ENCODE data around the gene DSCAML1.
A peak's percentile ranks its signal among the peaks of the same experiment; 100 is the strongest.

The DSCAML1 gene

DNA sequence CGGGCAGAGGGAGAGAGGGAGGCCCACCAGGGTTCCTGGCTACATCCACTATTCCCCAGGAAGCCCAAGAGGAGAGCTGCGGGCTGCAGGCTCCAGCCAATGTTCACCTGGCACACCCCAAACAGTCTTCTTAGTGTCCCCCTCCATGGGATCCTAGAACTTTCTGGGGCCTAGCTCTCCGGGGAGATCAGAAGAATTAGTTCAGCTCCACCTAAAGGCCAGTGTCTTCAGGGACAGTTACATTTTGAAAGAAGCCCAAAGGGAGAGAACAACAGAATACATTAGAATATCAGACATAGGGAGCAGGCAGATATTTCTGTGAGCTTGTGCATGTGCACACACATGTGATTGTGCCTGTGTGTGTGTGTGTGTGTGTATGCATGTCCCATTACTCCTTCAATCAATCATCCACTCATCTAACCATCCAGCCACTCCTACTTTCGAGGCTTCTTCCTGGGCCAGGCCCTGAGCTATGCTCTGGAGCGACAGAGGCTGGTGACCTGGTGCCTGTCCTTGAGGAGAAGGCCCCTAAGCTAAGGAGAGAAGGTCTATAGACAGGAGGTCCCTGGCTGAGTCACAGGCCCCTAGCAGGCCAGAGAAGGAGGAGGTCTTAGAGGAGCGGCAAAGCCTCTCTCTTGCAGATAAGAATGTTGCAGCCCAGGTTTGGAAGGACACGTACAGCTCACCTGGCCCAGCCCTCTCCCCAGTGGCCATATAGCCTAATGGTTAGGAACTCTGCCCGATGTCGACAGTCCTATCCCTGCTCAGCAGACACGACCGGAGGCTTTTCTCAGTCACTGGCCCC is 165.5 kb downstream of the DSCAML1 start:
- no peak for DNase-seq

DNA sequence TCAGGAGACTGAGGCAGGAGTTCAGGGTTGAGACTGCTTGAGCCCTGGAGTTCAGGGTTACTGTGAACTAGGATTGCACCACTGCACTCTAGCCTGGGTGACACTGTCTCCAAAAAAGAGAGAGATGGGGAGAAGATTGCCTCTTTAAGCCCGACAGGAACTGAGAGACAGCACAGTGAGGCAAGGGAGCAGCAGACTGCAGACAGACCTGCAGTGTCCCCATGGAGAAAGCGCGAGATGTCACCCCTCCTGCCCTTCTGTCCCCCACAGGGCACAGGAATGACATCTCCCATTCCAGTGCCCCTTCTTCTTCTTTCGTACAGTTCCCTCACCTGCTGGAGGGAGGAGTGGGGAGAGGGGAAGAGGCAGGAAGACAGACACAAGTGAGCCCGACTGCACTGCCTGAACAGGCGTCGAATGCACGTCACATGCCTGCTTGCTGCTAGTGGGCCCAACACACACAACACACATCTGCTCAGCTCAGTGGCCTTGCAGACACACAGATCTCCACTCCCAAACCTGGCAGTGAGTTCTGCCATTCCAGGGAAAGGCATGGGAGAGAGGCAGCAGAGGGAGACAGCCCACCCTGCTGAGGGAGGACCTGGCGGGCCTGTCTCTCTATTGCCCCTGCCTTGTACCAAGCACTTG is 167.0 kb downstream of the DSCAML1 start:
- DNase-seq: no peak

- no peak for DNase-seq
Measured at GRCh38 chr11:117629146-117629545, 167.9 kb downstream of the DSCAML1 start.

GRCh38 chr11:117627259-117627658 is 169.8 kb downstream of the DSCAML1 start:
- no peak for DNase-seq

GRCh38 chr11:117626576-117626975 is 170.4 kb downstream of the DSCAML1 start:
- DNase-seq: no peak

DNA sequence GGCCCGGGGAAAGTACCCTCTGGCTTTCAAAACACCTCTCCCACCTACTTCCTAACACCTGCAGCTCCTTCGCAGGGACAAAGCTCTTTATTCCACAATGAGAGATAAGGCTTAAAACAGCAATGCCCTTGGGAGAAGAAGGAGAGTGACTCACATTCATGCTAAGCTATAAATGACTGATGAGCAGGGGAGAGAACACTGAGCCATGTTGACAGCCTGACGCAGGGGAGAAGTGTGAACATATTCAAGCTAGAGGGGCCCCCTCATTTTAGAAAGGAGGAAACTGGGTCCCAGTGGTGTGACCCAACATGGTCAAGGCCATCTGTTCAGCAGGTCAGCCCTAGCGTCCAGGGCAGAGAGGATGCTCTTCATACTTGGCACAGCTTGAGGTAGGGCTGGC is 171.8 kb downstream of the DSCAML1 start:
- DNase-seq: no peak

- no peak for DNase-seq
Measured at GRCh38 chr11:117623831-117624271, 173.2 kb downstream of the DSCAML1 start.

GRCh38 chr11:117621226-117621625 is 175.8 kb downstream of the DSCAML1 start:
- DNase-seq: peak; percentile 2

DNA sequence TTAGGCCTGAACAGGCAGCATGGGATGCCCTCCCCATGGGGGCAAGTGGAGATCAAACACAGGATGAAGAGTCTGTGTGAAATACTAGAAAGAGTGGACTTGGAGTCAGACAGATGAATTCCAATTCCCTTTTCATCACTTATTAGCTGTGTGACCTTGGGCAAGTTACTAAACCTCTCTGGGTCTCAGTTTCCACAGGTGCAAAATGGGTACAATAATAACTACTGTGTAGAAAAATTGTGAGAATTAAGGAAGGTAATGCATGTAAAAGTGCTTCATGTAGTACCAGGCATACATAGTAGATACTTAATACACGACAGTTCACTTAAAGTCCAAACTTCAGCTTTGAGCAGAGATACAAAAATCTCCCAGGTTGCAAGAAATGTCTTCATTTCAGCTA is 176.4 kb downstream of the DSCAML1 start:
- DNase-seq: no peak

- DNase-seq: no peak
Measured at GRCh38 chr11:117620086-117620485, 176.9 kb downstream of the DSCAML1 start.

GRCh38 chr11:117619661-117620060 is 177.4 kb downstream of the DSCAML1 start:
- no peak for DNase-seq

GRCh38 chr11:117618982-117619355 is 178.0 kb downstream of the DSCAML1 start:
- DNase-seq: no peak

- DNase-seq: no peak
Measured at GRCh38 chr11:117618302-117618981, 178.6 kb downstream of the DSCAML1 start.

GRCh38 chr11:117616979-117617378 is 180.0 kb downstream of the DSCAML1 start:
- no peak for DNase-seq

- no peak for DNase-seq
Measured at GRCh38 chr11:117614728-117615127, 182.3 kb downstream of the DSCAML1 start.

DNA sequence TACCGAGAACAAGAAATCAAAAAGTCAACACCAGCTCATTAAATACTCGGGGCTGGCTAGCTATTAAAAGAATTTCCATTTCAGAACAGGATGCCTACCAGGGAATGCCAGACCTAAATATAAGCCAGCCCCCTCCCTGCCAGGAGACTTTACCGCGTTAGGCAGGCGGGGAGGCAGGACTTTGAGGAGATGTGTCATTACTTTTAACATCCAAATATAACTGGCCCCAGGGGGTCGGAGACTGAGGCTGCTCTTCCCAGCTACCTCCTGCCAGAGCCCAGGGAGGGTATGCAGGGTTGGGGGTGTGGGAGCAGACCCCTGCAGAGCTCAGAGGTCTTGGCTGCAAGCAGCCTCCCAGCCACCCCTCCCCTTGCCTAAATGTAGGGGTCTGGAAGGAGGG is 183.5 kb downstream of the DSCAML1 start:
- DNase-seq: no peak

- DNase-seq: no peak
Measured at GRCh38 chr11:117612177-117612576, 184.8 kb downstream of the DSCAML1 start.

DNA sequence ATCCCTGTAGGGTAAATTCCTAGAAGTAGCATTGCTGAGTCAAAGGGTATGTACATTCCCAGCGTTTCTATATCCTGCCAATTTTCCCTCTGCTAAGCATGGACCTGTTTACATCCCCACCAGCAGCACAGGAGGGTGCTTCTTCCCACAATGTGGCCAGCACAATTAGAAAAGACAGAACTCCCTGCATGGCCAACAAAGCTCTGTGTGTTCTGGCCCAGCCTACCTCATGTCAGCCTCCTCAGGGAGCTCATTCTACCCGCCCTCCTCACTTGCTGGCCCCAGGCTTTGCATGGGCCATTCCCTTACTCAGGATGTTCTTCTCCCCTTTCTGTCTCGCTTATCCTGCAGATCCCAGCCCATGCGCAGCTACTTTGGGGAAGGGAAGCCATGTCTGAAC is 186.1 kb downstream of the DSCAML1 start:
- no peak for DNase-seq

- no peak for DNase-seq
Measured at GRCh38 chr11:117610045-117610444, 187.0 kb downstream of the DSCAML1 start.

DNA sequence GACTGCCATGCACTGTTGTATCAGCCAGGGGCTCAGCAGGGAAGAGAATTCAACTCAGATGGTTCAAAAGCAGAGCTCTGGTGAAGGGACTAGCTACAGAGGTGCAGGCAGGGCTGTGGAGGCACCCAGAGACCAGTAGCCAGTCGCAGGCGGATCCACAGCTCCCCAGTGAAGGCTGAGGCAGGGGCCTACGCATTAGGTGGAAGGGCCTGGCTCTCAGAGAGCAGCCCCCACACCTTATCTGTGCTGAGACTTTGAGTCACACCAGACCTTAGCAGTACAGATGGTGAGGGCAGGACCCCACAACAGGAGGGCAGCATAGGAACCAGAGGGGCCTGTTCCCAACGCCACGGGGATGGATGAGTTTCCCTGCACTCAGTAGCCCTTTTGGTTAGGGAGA is 189.6 kb downstream of the DSCAML1 start:
- no peak for DNase-seq

DNA sequence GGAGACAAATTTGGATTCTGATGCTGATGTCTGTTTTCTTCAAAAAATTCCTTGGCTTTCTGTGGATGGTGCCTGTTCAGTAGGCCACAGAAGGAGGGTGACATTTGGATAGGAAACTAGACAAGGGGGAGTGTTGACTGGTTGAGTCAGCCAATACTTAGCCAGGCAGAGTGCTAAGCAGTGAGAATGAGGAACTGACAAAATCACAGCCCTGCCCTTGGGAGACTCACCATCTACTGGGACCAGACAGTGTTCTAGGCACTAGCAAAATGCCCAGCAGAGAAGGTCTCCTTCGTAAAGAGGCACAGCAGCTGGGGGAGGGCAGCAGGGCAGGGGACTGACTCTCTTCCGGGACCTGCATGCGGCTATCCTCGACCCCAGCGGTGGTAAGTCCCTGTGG is 190.2 kb downstream of the DSCAML1 start:
- DNase-seq: no peak

DNA sequence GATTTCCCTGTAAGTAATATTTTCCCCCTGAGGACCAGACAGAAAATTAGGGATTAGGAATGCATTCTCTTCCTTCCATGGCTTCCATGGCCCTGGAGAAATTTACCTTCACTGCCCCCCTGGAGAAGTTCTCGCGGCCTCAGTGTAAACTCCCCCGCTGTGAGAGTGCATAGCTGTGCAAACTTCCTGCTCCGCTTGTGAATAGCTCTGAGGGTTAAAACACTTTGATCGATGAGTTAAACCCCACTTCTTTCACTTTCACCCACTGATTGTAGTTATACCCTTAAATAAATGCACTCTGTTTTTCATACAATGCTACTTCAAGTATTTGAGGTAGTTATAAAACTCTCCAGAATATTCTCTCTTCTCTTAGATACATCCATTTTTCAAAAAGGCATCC is 190.8 kb downstream of the DSCAML1 start:
- no peak for DNase-seq

DNA sequence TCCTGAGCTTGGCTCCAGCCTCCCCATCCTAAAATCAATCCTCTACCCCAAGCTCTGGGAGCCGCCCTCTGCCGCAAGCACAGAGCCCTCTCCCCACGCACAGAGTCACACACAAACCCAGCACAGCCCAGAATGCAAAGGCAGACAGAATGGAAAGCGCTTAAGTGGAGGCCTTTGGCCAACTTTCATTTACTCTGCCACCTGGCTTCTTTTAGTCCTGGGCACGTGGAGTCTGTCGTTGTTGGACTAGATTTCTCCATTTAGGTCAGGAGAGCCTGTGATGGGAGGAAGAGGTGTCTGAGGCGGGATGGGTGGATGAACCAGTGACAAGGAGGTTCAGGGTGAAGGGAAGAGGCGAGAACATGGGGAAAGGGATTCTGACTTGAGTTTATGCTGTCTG is 191.7 kb downstream of the DSCAML1 start:
- DNase-seq: no peak

Measured in CD4-positive, alpha-beta T cell treated with Interleukin-17A for 1 hour (primary cell).